HCT116 (cell line): ENCODE data around the gene SYT9. TPM values are rescaled to one million over a fixed set of nuclear protein-coding genes. Genes with fewer than 3 reads are reported as not detected.

Source experiments
- ATAC-seq: fragments of 200-7000 bp; cut with Tn5 transposase; 2 replicates; pipeline ENCODE4 v1.9.1; 2020; ENCODE audit warnings: mild to moderate bottlenecking, moderate library complexity
- BruUV-seq: library from RNA; stranded (reverse); fragments of 400-500 nt; replicated peaks from 2 replicates; lab custom pipeline; 2021; lab: Mats Ljungman, UMichigan
- CTCF ChIA-PET: fragments of 300-600 bp; sonication (Branson Sonifier 250); formaldehyde crosslinking; loops from one replicate; lab custom pipeline; 2021; ENCODE audit warnings: antibody characterized with exemption; lab: Charles Lee
- POLR2A ChIA-PET: fragments of 300-600, 350-600 bp; sonication (Branson Sonifier 250); formaldehyde crosslinking; loops from one replicate; lab custom pipeline; 2021; ENCODE audit warnings: antibody characterized with exemption; lab: Charles Lee
- RAD21 ChIA-PET, 2 experiments: fragments of 300-600 bp; sonication (Branson Sonifier 250); formaldehyde crosslinking; loops; one replicate each; lab custom pipeline; 2023; ENCODE audit warnings: low total read pairs in 2 of 2; ENCODE audit not compliant: uncharacterized antibody in 2 of 2, unreplicated experiment in 2 of 2, low non-redundant PET in 1 of 2; lab: Charles Lee
- DNase-seq: peaks from one replicate; pipeline ENCODE4 v3.0.0-alpha.2; 2010; ENCODE audit warnings: low read depth, low spot score
- H2AFZ ChIP-seq: fragments of 200-600 bp; shearing (Covaris generic), sonication (generic); 2 replicates; pipeline ENCODE4 v1.6.1; 2017; ENCODE audit warnings: low read depth, mixed run types, mixed read lengths, antibody characterized with exemption, low read length; ENCODE audit not compliant: poor library complexity, severe bottlenecking
- H3K27ac ChIP-seq: 2 replicates; pipeline ENCODE4 v1.5.1; 2012; ENCODE audit warnings: low read depth, low read length
- H3K27me3 ChIP-seq: fragments of 200-600 bp; sonication (generic); 2 replicates; pipeline ENCODE4 v1.6.1; 2016; ENCODE audit warnings: mixed run types, low read length, mixed read lengths; ENCODE audit not compliant: insufficient read depth
- H3K36me3 ChIP-seq, 2 experiments: fragments of 200-500 bp in 1 of 2; fragments of 200-600 bp in 1 of 2; sonication (Bioruptor generic) in 1 of 2; sonication (generic) in 1 of 2; 2 replicates each; pipeline versions ENCODE4 v1.5.1 to v1.6.1; 2014 to 2016; ENCODE audit warnings: low read length in 2 of 2, inconsistent platforms in 1 of 2, mixed read lengths in 1 of 2, mixed run types in 1 of 2; ENCODE audit not compliant: insufficient read depth in 2 of 2, control insufficient read depth in 1 of 2
- H3K4me1 ChIP-seq, 2 experiments: fragments of 200-600 bp in 1 of 2; sonication (generic) in 1 of 2; 2 replicates each; pipeline versions ENCODE4 v1.5.1 to v1.6.1; 2012 to 2017; ENCODE audit warnings: low read length in 2 of 2, inconsistent platforms in 1 of 2, mild to moderate bottlenecking in 1 of 2, mixed read lengths in 1 of 2, mixed run types in 1 of 2, moderate library complexity in 1 of 2; ENCODE audit not compliant: insufficient read depth in 2 of 2, control insufficient read depth in 1 of 2
- H3K4me2 ChIP-seq: fragments of 200-600 bp; sonication (generic); 2 replicates; pipeline ENCODE4 v1.6.1; 2017; ENCODE audit warnings: mixed run types, low read length, mixed read lengths
- H3K4me3 ChIP-seq, 2 experiments: fragments of 200-600 bp in 1 of 2; sonication (generic) in 1 of 2; replicated peaks in 1 of 2; 2 replicates each; pipeline ENCODE4 v1.5.1; 2011 to 2016; ENCODE audit warnings: low read length in 2 of 2, control low read depth in 1 of 2, low read depth in 1 of 2, mild to moderate bottlenecking in 1 of 2, mixed read lengths in 1 of 2, mixed run types in 1 of 2
- H3K79me2 ChIP-seq: fragments of 200-600 bp; sonication (generic); 2 replicates; pipeline ENCODE4 v1.6.1; 2017; ENCODE audit warnings: mild to moderate bottlenecking, mixed run types, low read length, moderate library complexity, mixed read lengths; ENCODE audit not compliant: insufficient read depth
- H3K9ac ChIP-seq: fragments of 200-600 bp; sonication (generic); 2 replicates; pipeline ENCODE4 v1.6.1; 2016; ENCODE audit warnings: low read length, mixed read lengths
- H3K9me2 ChIP-seq: fragments of 200-600 bp; sonication (generic), shearing (Covaris generic); 2 replicates; pipeline ENCODE4 v1.6.1; 2017; ENCODE audit warnings: mixed run types, mild to moderate bottlenecking, moderate library complexity; ENCODE audit not compliant: insufficient read depth
- H3K9me3 ChIP-seq, 2 experiments: fragments of 200-500 bp in 1 of 2; fragments of 200-600 bp in 1 of 2; sonication (Bioruptor generic) in 1 of 2; sonication (generic) in 1 of 2; 2 replicates each; pipeline ENCODE4 v1.6.1; 2014 to 2017; ENCODE audit warnings: low read length in 2 of 2, mixed read lengths in 2 of 2, inconsistent platforms in 1 of 2, low read depth in 1 of 2, mild to moderate bottlenecking in 1 of 2, mixed run types in 1 of 2, moderate library complexity in 1 of 2; ENCODE audit not compliant: control insufficient read depth in 1 of 2, insufficient read depth in 1 of 2
- H4K20me1 ChIP-seq: fragments of 200-600 bp; sonication (generic), shearing (Covaris generic); 2 replicates; pipeline ENCODE4 v1.6.1; 2017; ENCODE audit warnings: mixed run types, mild to moderate bottlenecking, moderate library complexity; ENCODE audit not compliant: insufficient read depth
- EGR1 ChIP-seq: IDR thresholded peaks from 2 replicates; pipeline ENCODE4 v1.6.1; 2012; ENCODE audit warnings: low read depth
- JUND ChIP-seq: IDR thresholded peaks from 2 replicates; pipeline ENCODE4 v1.6.1; 2012
- POLR2A ChIP-seq: IDR thresholded peaks from 2 replicates; pipeline ENCODE4 v1.7.0; 2011; ENCODE audit warnings: borderline replicate concordance; ENCODE audit not compliant: insufficient read depth, insufficient read length; ENCODE audit errors: extremely low read depth
- SIN3A ChIP-seq: IDR thresholded peaks from 2 replicates; pipeline ENCODE4 v1.6.1; 2012; ENCODE audit warnings: low read depth
- SRF ChIP-seq: IDR thresholded peaks from 2 replicates; pipeline ENCODE4 v1.6.1; 2012; ENCODE audit warnings: low read depth
- ZFX ChIP-seq: fragments of 450-650 bp; IDR thresholded peaks from 2 replicates; pipeline ENCODE4 v1.6.1; 2017
- ZNF274 ChIP-seq: fragments of 200-500 bp; sonication (Bioruptor generic); IDR thresholded peaks from 2 replicates; pipeline ENCODE4 v1.6.1; 2014; ENCODE audit warnings: mild to moderate bottlenecking, low read depth, low read length, inconsistent platforms
- intact Hi-C: fragments of 100-400 bp; cut with micrococcal nuclease; formaldehyde crosslinking; loops from 2 replicates; pipeline ENCODE4 v1.10.0; 2022
- total RNA-seq: library from RNA; stranded (reverse); gene quantifications from one replicate; pipeline ENCODE4 v1.2.1, GENCODE V29; 2021; ENCODE audit not compliant: unreplicated experiment
- TF ChIP-seq, protein P1 (sequence below): IDR thresholded peaks from 2 replicates; pipeline ENCODE4 v1.6.1; 2011; ENCODE audit warnings: mild to moderate bottlenecking, low read length, moderate library complexity; ENCODE audit not compliant: insufficient replicate concordance; ENCODE audit errors: extremely low read depth
- TF ChIP-seq, protein P2 (sequence below): IDR thresholded peaks from 2 replicates; pipeline ENCODE4 v1.6.1; 2012
- TF ChIP-seq, protein P3 (sequence below): IDR thresholded peaks from 2 replicates; pipeline ENCODE4 v1.6.1; 2012

The SYT9 gene
- total RNA-seq, 1 experiment from 2014 or later: not detected

DNA sequence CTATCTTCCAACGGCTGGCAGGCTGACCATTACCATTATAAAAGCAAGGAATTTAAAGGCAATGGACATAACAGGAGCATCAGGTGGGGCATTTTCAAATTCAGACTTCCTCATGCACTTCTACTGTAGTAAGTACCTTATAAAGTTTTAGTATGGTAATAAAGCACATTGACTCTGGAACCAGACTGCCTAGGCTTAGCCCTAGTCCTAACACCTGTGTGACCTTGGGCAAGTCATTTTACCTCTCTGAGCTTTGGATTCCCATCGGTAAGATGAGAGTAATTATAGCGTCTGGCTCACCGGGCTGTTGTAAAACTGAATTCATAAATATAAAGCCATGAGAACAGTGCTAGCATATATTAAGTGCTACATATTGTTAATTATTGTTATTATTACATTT, 164.4 kb downstream of the SYT9 start:
- Histone ChIP-seq H3K9me2 (no peaks in the 10 kb centered on the region), H3K9me3 (no peaks in the 10 kb centered on the region), H3K79me2 (no peaks in the 10 kb centered on the region), H3K27ac (no peak overlapping the region), H4K20me1 (no peaks in the 10 kb centered on the region), H3K4me1 (no peaks in the 10 kb centered on the region), H3K36me3 (no peaks in the 10 kb centered on the region), H3K4me3 (no peak overlapping the region), H2AFZ (no peak overlapping the region), H3K9ac (no peak overlapping the region), H3K27me3 (peaks cover 59% of the 10 kb centered on the region), H3K4me2 (no peak overlapping the region)
- CTCF ChIA-PET: no interaction called here
- no peak for DNase-seq
- TF ChIP-seq SRF: no peak
- TF ChIP-seq, protein P1, sequence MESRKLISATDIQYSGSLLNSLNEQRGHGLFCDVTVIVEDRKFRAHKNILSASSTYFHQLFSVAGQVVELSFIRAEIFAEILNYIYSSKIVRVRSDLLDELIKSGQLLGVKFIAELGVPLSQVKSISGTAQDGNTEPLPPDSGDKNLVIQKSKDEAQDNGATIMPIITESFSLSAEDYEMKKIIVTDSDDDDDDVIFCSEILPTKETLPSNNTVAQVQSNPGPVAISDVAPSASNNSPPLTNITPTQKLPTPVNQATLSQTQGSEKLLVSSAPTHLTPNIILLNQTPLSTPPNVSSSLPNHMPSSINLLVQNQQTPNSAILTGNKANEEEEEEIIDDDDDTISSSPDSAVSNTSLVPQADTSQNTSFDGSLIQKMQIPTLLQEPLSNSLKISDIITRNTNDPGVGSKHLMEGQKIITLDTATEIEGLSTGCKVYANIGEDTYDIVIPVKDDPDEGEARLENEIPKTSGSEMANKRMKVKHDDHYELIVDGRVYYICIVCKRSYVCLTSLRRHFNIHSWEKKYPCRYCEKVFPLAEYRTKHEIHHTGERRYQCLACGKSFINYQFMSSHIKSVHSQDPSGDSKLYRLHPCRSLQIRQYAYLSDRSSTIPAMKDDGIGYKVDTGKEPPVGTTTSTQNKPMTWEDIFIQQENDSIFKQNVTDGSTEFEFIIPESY: no peak
- no peak for TF ChIP-seq SIN3A
- no peak for TF ChIP-seq JUND
- TF ChIP-seq EGR1: no peak
- no peak for TF ChIP-seq ZFX
- TF ChIP-seq, protein P2, sequence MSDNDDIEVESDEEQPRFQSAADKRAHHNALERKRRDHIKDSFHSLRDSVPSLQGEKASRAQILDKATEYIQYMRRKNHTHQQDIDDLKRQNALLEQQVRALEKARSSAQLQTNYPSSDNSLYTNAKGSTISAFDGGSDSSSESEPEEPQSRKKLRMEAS: no peak
- no peak for TF ChIP-seq POLR2A
- TF ChIP-seq, protein P3, sequence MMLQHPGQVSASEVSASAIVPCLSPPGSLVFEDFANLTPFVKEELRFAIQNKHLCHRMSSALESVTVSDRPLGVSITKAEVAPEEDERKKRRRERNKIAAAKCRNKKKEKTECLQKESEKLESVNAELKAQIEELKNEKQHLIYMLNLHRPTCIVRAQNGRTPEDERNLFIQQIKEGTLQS: no peak
- no peak for TF ChIP-seq ZNF274
- intact Hi-C loops: no loop called here
- POLR2A ChIA-PET: no interaction called here
- ATAC-seq: no peak
- BruUV-seq: no TSS peak
- RAD21 ChIA-PET: no interaction called here
